SK-N-SH (cell line): ENCODE results near the gene SCRN2. TPM values are rescaled to one million over a fixed set of nuclear protein-coding genes. Genes with fewer than 3 reads are reported as not detected.

ENCODE experiments used
- CTCF ChIA-PET: fragments of 300-600, 350-600 bp; formaldehyde crosslinking; extraction: SDS; loops from one replicate; lab custom pipeline; 2021; lab: Yijun Ruan, JAX
- POLR2A ChIA-PET: fragments of 350-600 bp; sonication (Branson Sonifier 250); formaldehyde crosslinking; extraction: SDS; loops from one replicate; lab custom pipeline; 2020; ENCODE audit warnings: antibody characterized with exemption, inconsistent platforms; lab: Yijun Ruan, JAX
- DNase-seq: peaks from one replicate; pipeline ENCODE4 v3.0.0; 2012
- H2AFZ ChIP-seq: fragments of 200-600 bp; sonication (generic); 2 replicates; pipeline ENCODE4 v1.8.1; 2016; ENCODE audit warnings: antibody characterized with exemption, mild to moderate bottlenecking, low read depth
- H3F3A ChIP-seq: fragments of 200-600 bp; sonication (generic); replicated peaks from 2 replicates; pipeline ENCODE3; 2016; ENCODE audit warnings: antibody characterized with exemption, mild to moderate bottlenecking; ENCODE audit not compliant: insufficient read depth
- H3K27ac ChIP-seq, 2 experiments: fragments of 200-500 bp in 1 of 2; fragments of 200-600 bp in 1 of 2; sonication (Bioruptor generic) in 1 of 2; sonication (generic), shearing (Covaris generic) in 1 of 2; 2 replicates each; pipeline versions ENCODE4 v1.5.1 to v1.6.1; 2014 to 2016; ENCODE audit warnings: low read depth in 2 of 2, inconsistent platforms in 1 of 2, low read length in 1 of 2, mild to moderate bottlenecking in 1 of 2, mixed read lengths in 1 of 2
- H3K27me3 ChIP-seq: fragments of 200-600 bp; sonication (generic), shearing (Covaris generic); 2 replicates; pipeline ENCODE4 v1.6.1; 2016; ENCODE audit warnings: mixed run types; ENCODE audit not compliant: insufficient read depth
- H3K36me3 ChIP-seq, 2 experiments: fragments of 200-500 bp in 1 of 2; fragments of 200-600 bp in 1 of 2; sonication (Bioruptor generic) in 1 of 2; sonication (generic) in 1 of 2; replicated peaks in 1 of 2; 2 replicates each; pipeline versions ENCODE3 to v1.5.1; 2014 to 2016; ENCODE audit warnings: low read length in 1 of 2, mild to moderate bottlenecking in 1 of 2; ENCODE audit not compliant: insufficient read depth in 2 of 2, control insufficient read depth in 1 of 2
- H3K4me1 ChIP-seq, 2 experiments: fragments of 200-500 bp in 1 of 2; fragments of 200-600 bp in 1 of 2; sonication (Bioruptor generic) in 1 of 2; sonication (generic), shearing (Covaris generic) in 1 of 2; 2 replicates each; pipeline versions ENCODE4 v1.5.1 to v1.6.1; 2014 to 2016; ENCODE audit warnings: low read depth in 1 of 2, low read length in 1 of 2, mixed run types in 1 of 2; ENCODE audit not compliant: insufficient read depth in 2 of 2, control insufficient read depth in 1 of 2
- H3K4me2 ChIP-seq: fragments of 200-600 bp; sonication (generic), shearing (Covaris generic); 2 replicates; pipeline ENCODE4 v1.6.1; 2017; ENCODE audit warnings: mixed run types
- H3K4me3 ChIP-seq, 2 experiments: fragments of 200-500 bp in 1 of 2; fragments of 200-600 bp in 1 of 2; sonication (Bioruptor generic) in 1 of 2; sonication (generic), shearing (Covaris generic) in 1 of 2; 2 replicates each; pipeline versions ENCODE4 v1.5.1 to v1.8.1; 2014 to 2016; ENCODE audit warnings: low read depth in 2 of 2, inconsistent platforms in 1 of 2, low read length in 1 of 2, mild to moderate bottlenecking in 1 of 2, mixed read lengths in 1 of 2, moderate library complexity in 1 of 2
- H3K79me2 ChIP-seq: fragments of 200-600 bp; sonication (generic); 2 replicates; pipeline ENCODE4 v1.8.1; 2017; ENCODE audit warnings: mild to moderate bottlenecking; ENCODE audit not compliant: insufficient read depth
- H3K9ac ChIP-seq: fragments of 200-600 bp; sonication (generic); 2 replicates; pipeline ENCODE4 v1.6.1; 2017; ENCODE audit warnings: mixed run types
- H3K9me2 ChIP-seq: fragments of 200-600 bp; sonication (generic); 2 replicates; pipeline ENCODE4 v1.6.1; 2017; ENCODE audit warnings: mixed run types
- H3K9me3 ChIP-seq: fragments of 200-600 bp; sonication (generic); 2 replicates; pipeline ENCODE4 v1.6.1; 2017; ENCODE audit warnings: mixed run types, mild to moderate bottlenecking, moderate library complexity
- H4K20me1 ChIP-seq: fragments of 200-600 bp; sonication (generic); 2 replicates; pipeline ENCODE4 v1.6.1; 2017; ENCODE audit warnings: mild to moderate bottlenecking, mixed run types; ENCODE audit not compliant: insufficient read depth
- CHD2 ChIP-seq: fragments of 150-350 bp; IDR thresholded peaks from 2 replicates; pipeline ENCODE4 v1.6.1; 2018; ENCODE audit warnings: low read length; ENCODE audit not compliant: partially characterized antibody
- EP300 ChIP-seq, 2 experiments: IDR thresholded peaks; 2 replicates each; pipeline versions ENCODE4 v1.4.0 to v1.6.1; 2012; ENCODE audit warnings: borderline replicate concordance in 1 of 2, low read depth in 1 of 2, low read length in 1 of 2
- FOSL2 ChIP-seq: IDR thresholded peaks from 2 replicates; pipeline ENCODE4 v1.4.0; 2012; ENCODE audit warnings: low read depth, mild to moderate bottlenecking, moderate library complexity, borderline replicate concordance
- FOXJ3 ChIP-seq: sonication (generic); formaldehyde crosslinking; IDR thresholded peaks from 2 replicates; pipeline ENCODE4 v1.5.1; 2020; ENCODE audit warnings: mild to moderate bottlenecking, missing genetic modification reagents
- GABPA ChIP-seq: IDR thresholded peaks from 2 replicates; pipeline ENCODE4 v1.4.0; 2012; ENCODE audit warnings: low read depth, mild to moderate bottlenecking
- IRF3 ChIP-seq: fragments of 150-350 bp; IDR thresholded peaks from 2 replicates; pipeline ENCODE4 v1.6.1; 2016; ENCODE audit warnings: mild to moderate bottlenecking, low read depth, low read length
- JUND ChIP-seq: IDR thresholded peaks from 2 replicates; pipeline ENCODE4 v1.4.0; 2012
- MAX ChIP-seq: IDR thresholded peaks from 2 replicates; pipeline ENCODE4 v1.4.0; 2012; ENCODE audit warnings: low read depth
- MXI1 ChIP-seq: IDR thresholded peaks from 2 replicates; pipeline ENCODE4 v1.6.1; 2012; ENCODE audit warnings: mild to moderate bottlenecking, low read depth, low read length, improper control_type of control experiment
- NFIC ChIP-seq: IDR thresholded peaks from 2 replicates; pipeline ENCODE4 v1.4.0; 2012; ENCODE audit warnings: borderline replicate concordance
- RAD21 ChIP-seq: IDR thresholded peaks from 2 replicates; pipeline ENCODE4 v1.6.1; 2012; ENCODE audit warnings: mild to moderate bottlenecking, low read length
- RCOR1 ChIP-seq: fragments of 150-350 bp; IDR thresholded peaks from 2 replicates; pipeline ENCODE4 v1.6.1; 2017; ENCODE audit warnings: antibody characterized with exemption, low read length
- RFX5 ChIP-seq: IDR thresholded peaks from 2 replicates; pipeline ENCODE4 v1.6.1; 2012; ENCODE audit warnings: mild to moderate bottlenecking, improper control_type of control experiment, low read length
- RXRA ChIP-seq: IDR thresholded peaks from 2 replicates; pipeline ENCODE4 v1.4.0; 2012; ENCODE audit warnings: low read depth, mild to moderate bottlenecking, borderline replicate concordance
- SIN3A ChIP-seq: IDR thresholded peaks from 2 replicates; pipeline ENCODE4 v1.6.1; 2012; ENCODE audit warnings: low read depth, mild to moderate bottlenecking, low read length, moderate library complexity, borderline replicate concordance
- SMC3 ChIP-seq: IDR thresholded peaks from 2 replicates; pipeline ENCODE4 v1.6.1; 2012; ENCODE audit warnings: low read depth, low read length, improper control_type of control experiment
- TCF12 ChIP-seq: IDR thresholded peaks from 2 replicates; pipeline ENCODE4 v1.4.0; 2012
- TEAD4 ChIP-seq: IDR thresholded peaks from 2 replicates; pipeline ENCODE4 v1.4.0; 2012; ENCODE audit warnings: mild to moderate bottlenecking, borderline replicate concordance; ENCODE audit not compliant: insufficient read depth
- YY1 ChIP-seq: IDR thresholded peaks from 2 replicates; pipeline ENCODE4 v1.4.0; 2012; ENCODE audit warnings: low read depth, mild to moderate bottlenecking
- WGBS: methylation state at CpG from one replicate; pipeline ENCODE4 v1.1.6; 2017; ENCODE audit warnings: low lambda C conversion rate; 5-methylcytosine and 5-hydroxymethylcytosine counted together
- polyA plus RNA-seq, 3 experiments: library from polyadenylated mRNA; depleted of rRNA; stranded (reverse); fragments of >200 nt; gene quantifications; 2 replicates each; pipeline ENCODE4 v1.2.3, GENCODE V29; 2012
- TF ChIP-seq, protein P1 (sequence below): fragments of 200-600 bp; sonication (generic); IDR thresholded peaks from 2 replicates; pipeline ENCODE4 v1.6.1; 2017; ENCODE audit warnings: antibody characterized with exemption, mild to moderate bottlenecking, moderate library complexity
- TF ChIP-seq, protein P2 (sequence below): IDR thresholded peaks from 2 replicates; pipeline ENCODE4 v1.4.0; 2012; ENCODE audit warnings: low read depth, borderline replicate concordance

The SCRN2 gene
- polyA plus RNA-seq, 1 of the 3 experiments (the other 2 are of a cell fraction), result 139 TPM

- H3K27me3 ChIP-seq, result 0 out of 2 replicates have a peak, but pooled peaks cover 14% of the 10 kb centered on the region
- peaks cover 0 to 8% of the 10 kb centered on the region in 2 experiments for H3K36me3 ChIP-seq
- H2AFZ ChIP-seq, result no peak overlapping the region
- no peak overlapping the region for H3K4me2 ChIP-seq
- H4K20me1 ChIP-seq, result no peaks in the 10 kb centered on the region
- ChIA-PET CTCF (interaction anchor here (0.6 to 5.2 kb wide), 36 partner anchors 8 to 537 kb away, joined by 3 to 88 read pairs (median 6); partner anchors contain the start of genes OSBPL7, SCRN2 and TBX21), POLR2A (interaction anchor here (1.1 kb wide), 1 partner anchor 13 kb away, joined by 3 read pairs; no protein-coding TSS in a partner anchor)
- no peaks in the 10 kb centered on the region for H3K9me3 ChIP-seq
- H3K79me2 ChIP-seq, result no peaks in the 10 kb centered on the region
- no peaks in the 10 kb centered on the region for H3F3A ChIP-seq
- H3K9me2 ChIP-seq, result no peaks in the 10 kb centered on the region
- TF ChIP-seq FOXJ3, result no peak
- TF ChIP-seq SIN3A, result peak; percentile 72; the same call in 1 of the 2 replicates
- TF ChIP-seq RAD21, result peak; percentile 90
- no peak for TF ChIP-seq YY1
- no peak for TF ChIP-seq RXRA
- peak; percentile 78 for TF ChIP-seq MXI1
- TF ChIP-seq, protein P1, sequence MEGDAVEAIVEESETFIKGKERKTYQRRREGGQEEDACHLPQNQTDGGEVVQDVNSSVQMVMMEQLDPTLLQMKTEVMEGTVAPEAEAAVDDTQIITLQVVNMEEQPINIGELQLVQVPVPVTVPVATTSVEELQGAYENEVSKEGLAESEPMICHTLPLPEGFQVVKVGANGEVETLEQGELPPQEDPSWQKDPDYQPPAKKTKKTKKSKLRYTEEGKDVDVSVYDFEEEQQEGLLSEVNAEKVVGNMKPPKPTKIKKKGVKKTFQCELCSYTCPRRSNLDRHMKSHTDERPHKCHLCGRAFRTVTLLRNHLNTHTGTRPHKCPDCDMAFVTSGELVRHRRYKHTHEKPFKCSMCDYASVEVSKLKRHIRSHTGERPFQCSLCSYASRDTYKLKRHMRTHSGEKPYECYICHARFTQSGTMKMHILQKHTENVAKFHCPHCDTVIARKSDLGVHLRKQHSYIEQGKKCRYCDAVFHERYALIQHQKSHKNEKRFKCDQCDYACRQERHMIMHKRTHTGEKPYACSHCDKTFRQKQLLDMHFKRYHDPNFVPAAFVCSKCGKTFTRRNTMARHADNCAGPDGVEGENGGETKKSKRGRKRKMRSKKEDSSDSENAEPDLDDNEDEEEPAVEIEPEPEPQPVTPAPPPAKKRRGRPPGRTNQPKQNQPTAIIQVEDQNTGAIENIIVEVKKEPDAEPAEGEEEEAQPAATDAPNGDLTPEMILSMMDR, result peak; percentile 78
- no peak for TF ChIP-seq FOSL2
- peak; percentile 55 for TF ChIP-seq SMC3
- H3K4me1 ChIP-seq, result no peaks in the 10 kb centered on the region
- WGBS, result 22% methylated on average over 9 of the region's 9 CpGs
- peak; percentile 90 for DNase-seq
- no peak overlapping the region for H3K9ac ChIP-seq
- H3K27ac ChIP-seq, result no peak overlapping the region
- H3K4me3 ChIP-seq, result no peak overlapping the region
Measured at GRCh38 chr17:47802341-47803022, 38.6 kb downstream of the SCRN2 start.

- Histone ChIP-seq H4K20me1 (no peaks in the 10 kb centered on the region), H3K36me3 (peaks cover 0 to 2% of the 10 kb centered on the region in 2 experiments), H3K27ac (no peak overlapping the region), H3K9me3 (no peaks in the 10 kb centered on the region), H3K9ac (no peak overlapping the region), H3F3A (no peaks in the 10 kb centered on the region), H3K79me2 (no peaks in the 10 kb centered on the region), H3K9me2 (no peaks in the 10 kb centered on the region), H3K4me3 (no peak overlapping the region), H3K4me1 (no peaks in the 10 kb centered on the region), H2AFZ (no peak overlapping the region), H3K27me3 (0 out of 2 replicates have a peak, but pooled peaks cover 14% of the 10 kb centered on the region), H3K4me2 (no peak overlapping the region)
- POLR2A ChIA-PET, result interaction anchor here (1.1 kb wide), 1 partner anchor 12 kb away, joined by 3 read pairs; no protein-coding TSS in a partner anchor
- CTCF ChIA-PET, result interaction anchor here (0.5 to 5.2 kb wide), 38 partner anchors 8 to 537 kb away, joined by 3 to 88 read pairs (median 4); partner anchors contain the start of genes OSBPL7, SCRN2 and TBX21
- WGBS, result 42% methylated on average over 6 of the region's 6 CpGs
- peak; percentile 14 for DNase-seq
- TF ChIP-seq IRF3 (no peak), RCOR1 (no peak), GABPA (no peak), RXRA (no peak), TEAD4 (no peak), NFIC (no peak), MAX (no peak), JUND (no peak), RFX5 (no peak), CHD2 (no peak), TCF12 (no peak), RAD21 (no peak), YY1 (no peak), EP300 (IDR thresholded peaks at IDR 0.05; ENCODE audit: borderline replicate concordance in 1 of 2, low read depth in 1 of 2, low read length in 1 of 2) (no peak)
- TF ChIP-seq, protein P2, sequence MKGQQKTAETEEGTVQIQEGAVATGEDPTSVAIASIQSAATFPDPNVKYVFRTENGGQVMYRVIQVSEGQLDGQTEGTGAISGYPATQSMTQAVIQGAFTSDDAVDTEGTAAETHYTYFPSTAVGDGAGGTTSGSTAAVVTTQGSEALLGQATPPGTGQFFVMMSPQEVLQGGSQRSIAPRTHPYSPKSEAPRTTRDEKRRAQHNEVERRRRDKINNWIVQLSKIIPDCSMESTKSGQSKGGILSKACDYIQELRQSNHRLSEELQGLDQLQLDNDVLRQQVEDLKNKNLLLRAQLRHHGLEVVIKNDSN, result no peak
Measured at GRCh38 chr17:47801906-47802305, 39.2 kb downstream of the SCRN2 start.
